AG09309 (cell line): Measurements from ENCODE around the gene TFF3.

Experiments
- DNase-seq: peaks from one replicate; pipeline ENCODE4 v3.0.0-alpha.2; 2010; ENCODE audit warnings: low read depth
- H3K4me3 ChIP-seq: 2 replicates; pipeline ENCODE4 v1.5.1; 2011; ENCODE audit warnings: mild to moderate bottlenecking, low read depth, low read length, moderate library complexity; ENCODE audit not compliant: control insufficient read depth
- TF ChIP-seq, protein P1 (sequence below): IDR thresholded peaks from 2 replicates; pipeline ENCODE4 v1.5.1; 2011; ENCODE audit warnings: mild to moderate bottlenecking, low read depth, low read length, inconsistent platforms; ENCODE audit not compliant: insufficient read depth, control insufficient read depth; ENCODE audit errors: missing control alignments

Gene TFF3

DNA sequence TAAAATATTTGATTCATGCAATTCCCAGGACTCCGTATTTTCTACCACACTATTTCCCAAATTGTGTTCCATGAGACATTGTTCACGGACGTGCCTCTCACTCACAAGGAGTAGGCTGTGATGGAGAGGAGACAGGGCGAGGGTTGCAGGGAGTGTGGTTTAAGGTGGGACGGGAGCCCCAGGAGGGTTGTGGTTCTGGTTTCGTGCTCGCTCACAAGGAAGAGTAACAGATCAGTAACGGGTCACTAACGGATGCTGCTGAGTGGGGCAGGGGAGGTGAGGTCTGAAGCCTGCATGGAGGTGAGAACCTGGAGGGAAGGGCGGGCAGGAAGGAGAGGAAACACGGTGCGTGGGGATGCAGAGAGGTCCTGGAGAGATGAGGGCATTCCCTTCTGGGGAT lies 28.8 kb downstream of the TFF3 start:
- DNase-seq = no peak
- TF ChIP-seq, protein P1, sequence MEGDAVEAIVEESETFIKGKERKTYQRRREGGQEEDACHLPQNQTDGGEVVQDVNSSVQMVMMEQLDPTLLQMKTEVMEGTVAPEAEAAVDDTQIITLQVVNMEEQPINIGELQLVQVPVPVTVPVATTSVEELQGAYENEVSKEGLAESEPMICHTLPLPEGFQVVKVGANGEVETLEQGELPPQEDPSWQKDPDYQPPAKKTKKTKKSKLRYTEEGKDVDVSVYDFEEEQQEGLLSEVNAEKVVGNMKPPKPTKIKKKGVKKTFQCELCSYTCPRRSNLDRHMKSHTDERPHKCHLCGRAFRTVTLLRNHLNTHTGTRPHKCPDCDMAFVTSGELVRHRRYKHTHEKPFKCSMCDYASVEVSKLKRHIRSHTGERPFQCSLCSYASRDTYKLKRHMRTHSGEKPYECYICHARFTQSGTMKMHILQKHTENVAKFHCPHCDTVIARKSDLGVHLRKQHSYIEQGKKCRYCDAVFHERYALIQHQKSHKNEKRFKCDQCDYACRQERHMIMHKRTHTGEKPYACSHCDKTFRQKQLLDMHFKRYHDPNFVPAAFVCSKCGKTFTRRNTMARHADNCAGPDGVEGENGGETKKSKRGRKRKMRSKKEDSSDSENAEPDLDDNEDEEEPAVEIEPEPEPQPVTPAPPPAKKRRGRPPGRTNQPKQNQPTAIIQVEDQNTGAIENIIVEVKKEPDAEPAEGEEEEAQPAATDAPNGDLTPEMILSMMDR = no peak
- no peak overlapping the region for H3K4me3 ChIP-seq

DNA sequence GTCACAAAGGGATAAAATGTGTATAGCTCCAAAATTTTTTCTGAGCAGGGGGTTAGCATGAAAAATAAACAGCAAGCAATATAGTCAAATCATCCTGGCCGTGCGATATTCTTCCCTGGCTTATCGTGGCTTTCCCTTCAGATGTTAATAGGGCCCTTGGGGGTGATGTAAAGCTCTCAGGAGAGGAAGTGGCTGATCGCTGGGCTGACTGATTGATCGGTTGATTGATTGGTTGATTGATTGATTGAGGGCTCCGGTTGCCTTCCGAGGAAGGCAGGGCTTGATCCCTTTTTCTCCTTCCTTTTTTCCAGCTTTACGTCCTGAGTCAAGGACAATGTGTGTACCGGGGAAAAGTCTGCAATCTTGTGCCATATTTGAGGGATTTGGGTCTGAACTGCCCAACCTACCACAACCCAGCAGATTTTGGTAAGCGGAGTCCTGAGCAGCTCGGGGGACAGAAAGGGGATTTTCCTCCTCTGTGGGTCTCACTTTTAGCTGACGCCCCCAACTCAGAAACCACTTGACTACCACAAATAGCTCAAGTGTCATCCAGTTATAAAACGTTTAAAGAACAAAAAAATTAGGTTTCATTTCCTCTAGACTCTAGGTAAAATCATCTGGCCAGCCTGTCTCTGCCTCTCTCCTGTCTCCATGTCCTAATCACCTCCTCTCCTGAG lies 29.5 kb downstream of the TFF3 start:
- no peak overlapping the region for H3K4me3 ChIP-seq
- TF ChIP-seq, protein P1 = no peak
- DNase-seq = no peak

DNA sequence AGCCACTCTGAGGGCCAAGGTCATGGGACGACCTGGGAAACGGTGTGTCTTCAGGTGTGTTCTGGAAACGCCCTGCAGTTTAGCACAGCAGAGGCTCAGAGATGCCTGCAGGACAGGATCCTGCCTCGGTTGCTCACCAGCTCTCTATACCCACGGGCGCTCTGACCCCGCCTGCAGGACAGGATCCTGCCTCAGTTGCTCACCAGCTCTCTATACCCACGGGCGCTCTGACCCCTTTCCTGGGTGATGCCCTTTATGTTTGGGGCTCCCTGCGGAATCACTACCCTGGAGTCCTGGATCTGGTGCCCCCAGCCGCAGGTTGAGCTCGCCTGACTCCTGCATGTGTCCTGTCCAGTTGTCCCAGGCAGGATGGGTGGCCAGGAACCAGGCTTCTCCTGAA lies 32.5 kb downstream of the TFF3 start:
- no peak overlapping the region for H3K4me3 ChIP-seq
- TF ChIP-seq, protein P1 = no peak
- no peak for DNase-seq

DNA sequence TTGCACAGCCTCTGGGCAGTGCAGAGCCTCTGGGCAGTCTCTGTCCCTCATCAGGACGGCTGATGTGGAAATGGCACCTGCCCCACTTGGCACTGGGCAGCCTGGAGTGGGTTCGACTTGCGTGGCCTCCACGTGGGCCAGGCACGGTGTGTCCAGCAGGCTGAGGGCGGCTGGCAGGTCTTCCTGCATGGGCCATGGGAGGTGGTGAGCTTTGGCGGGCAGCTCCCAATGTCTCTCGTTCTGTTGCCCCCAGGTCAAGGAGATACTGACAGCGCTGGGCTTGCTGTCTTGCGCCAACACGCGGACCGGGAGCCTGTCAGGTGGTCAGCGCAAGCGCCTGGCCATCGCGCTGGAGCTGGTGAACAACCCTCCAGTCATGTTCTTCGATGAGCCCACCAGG lies 33.2 kb downstream of the TFF3 start:
- TF ChIP-seq, protein P1 = no peak
- H3K4me3 ChIP-seq = no peak overlapping the region
- no peak for DNase-seq

DNA sequence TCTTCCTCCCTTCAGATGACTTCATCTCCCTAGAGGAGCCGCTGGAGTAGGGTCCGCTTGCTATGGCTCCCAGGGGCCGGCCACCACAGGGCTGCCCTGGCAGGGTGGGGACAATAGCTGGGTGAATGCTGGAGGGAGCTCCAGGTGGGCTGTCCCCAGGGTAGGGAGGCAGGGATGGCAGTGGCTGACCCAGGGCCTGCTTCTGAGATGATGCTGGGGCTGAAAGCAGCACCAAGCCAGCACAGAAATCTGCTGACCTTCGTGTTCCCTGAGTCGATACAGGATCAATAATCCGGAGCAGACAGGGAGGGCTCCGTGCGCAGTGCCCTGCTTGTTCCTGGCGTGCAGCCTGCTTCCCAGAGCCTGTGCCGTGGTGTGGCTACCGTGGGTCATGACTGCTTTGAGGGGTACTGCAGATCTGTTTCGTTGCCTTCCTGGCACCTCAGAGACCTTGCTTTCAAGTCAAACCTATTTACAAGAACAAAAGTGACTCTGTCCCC lies 34.0 kb downstream of the TFF3 start:
- no peak for DNase-seq
- no peak overlapping the region for H3K4me3 ChIP-seq
- TF ChIP-seq, protein P1 = no peak

DNA sequence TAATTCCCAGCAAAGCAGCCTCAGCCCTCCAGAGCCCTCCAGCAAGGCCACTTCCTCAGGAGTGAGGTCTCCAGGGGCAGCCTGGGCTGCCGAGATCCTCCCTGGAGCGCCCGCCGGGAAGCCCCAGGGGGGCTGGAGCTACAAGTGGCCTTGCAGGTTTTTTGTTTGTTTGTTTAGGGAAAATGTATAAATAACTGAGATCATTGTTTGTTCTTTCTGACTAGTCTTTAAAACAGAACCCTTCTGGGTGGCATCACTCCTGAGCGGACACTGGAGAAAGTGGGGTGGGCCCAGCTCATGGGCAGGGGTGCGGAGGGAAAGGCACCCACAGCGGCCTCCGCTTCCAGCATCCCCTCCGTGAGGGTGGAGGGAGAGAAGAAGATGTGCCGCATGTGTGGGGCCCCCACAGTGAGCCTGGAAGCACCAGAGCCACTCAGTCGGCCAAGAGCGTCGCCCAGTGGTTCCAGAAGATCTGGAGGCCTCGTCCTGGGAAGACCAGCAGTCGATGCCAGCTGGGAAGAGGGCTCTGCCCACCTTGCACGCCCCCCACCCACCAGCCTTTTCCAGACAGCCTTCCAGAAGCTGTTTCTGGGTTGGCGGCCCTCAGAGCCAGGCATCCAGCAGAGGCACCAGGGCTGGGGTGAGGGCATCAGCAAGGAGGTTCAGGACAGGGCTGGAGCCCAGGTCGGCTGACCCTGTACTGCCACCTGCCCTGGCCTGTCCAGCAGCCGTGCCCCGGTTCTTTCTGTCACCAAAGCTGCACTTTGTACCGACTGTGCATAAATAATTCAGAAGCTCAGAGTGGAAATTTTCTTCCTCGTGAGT lies 34.6 kb downstream of the TFF3 start:
- TF ChIP-seq, protein P1 = no peak
- no peak overlapping the region for H3K4me3 ChIP-seq
- DNase-seq = no peak
